22Rv1 (cell line): ENCODE results near the gene MLH1.

ENCODE experiments used
- ZFX ChIP-seq: fragments of 450-650 bp; IDR thresholded peaks from 2 replicates; pipeline ENCODE4 v1.6.1; 2017; ENCODE audit warnings: antibody characterized with exemption, borderline replicate concordance
- TF ChIP-seq, protein P1 (sequence below): fragments of 450-650 bp; IDR thresholded peaks from 2 replicates; pipeline ENCODE4 v1.5.1; 2017; ENCODE audit warnings: mild to moderate bottlenecking

DNA sequence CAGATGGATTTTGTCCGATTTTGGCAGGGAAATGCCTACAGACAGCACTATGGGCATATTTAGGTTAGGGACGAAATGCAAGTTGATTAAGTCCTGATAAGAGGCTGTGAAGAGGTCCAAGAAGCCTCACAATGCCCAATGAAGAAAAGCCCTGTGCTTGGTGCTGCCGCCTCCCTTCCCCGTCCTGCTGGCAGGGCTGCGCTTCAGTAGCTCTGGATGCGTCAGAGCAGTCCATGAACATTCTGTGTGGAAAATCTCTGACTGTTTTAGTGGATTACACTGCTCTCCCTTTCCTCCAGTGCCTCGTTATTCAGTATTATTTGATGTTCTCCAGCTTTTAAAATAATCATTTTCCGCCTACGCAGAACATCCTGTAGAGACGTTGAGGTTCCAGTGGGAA lies 39.6 kb downstream of the MLH1 start:
- TF ChIP-seq ZFX: no peak
- TF ChIP-seq, protein P1, sequence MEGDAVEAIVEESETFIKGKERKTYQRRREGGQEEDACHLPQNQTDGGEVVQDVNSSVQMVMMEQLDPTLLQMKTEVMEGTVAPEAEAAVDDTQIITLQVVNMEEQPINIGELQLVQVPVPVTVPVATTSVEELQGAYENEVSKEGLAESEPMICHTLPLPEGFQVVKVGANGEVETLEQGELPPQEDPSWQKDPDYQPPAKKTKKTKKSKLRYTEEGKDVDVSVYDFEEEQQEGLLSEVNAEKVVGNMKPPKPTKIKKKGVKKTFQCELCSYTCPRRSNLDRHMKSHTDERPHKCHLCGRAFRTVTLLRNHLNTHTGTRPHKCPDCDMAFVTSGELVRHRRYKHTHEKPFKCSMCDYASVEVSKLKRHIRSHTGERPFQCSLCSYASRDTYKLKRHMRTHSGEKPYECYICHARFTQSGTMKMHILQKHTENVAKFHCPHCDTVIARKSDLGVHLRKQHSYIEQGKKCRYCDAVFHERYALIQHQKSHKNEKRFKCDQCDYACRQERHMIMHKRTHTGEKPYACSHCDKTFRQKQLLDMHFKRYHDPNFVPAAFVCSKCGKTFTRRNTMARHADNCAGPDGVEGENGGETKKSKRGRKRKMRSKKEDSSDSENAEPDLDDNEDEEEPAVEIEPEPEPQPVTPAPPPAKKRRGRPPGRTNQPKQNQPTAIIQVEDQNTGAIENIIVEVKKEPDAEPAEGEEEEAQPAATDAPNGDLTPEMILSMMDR: no peak
